Hematopoietic multipotent progenitor cell treated with erythropoietin and hydrocortisone succinate and interleukin-3 and kit ligand, for 8 days (in vitro differentiated cells): ENCODE measurements around the gene TAF3.
"Not testable (repeated sequence)": the region's sequence is repeated elsewhere in the genome, so short reads cannot be mapped to it uniquely, and the experiment has no call there.

Experiments
- DNase-seq: peaks from one replicate; pipeline ENCODE4 v3.0.0-alpha.2; 2015

TAF3 gene, protein sequence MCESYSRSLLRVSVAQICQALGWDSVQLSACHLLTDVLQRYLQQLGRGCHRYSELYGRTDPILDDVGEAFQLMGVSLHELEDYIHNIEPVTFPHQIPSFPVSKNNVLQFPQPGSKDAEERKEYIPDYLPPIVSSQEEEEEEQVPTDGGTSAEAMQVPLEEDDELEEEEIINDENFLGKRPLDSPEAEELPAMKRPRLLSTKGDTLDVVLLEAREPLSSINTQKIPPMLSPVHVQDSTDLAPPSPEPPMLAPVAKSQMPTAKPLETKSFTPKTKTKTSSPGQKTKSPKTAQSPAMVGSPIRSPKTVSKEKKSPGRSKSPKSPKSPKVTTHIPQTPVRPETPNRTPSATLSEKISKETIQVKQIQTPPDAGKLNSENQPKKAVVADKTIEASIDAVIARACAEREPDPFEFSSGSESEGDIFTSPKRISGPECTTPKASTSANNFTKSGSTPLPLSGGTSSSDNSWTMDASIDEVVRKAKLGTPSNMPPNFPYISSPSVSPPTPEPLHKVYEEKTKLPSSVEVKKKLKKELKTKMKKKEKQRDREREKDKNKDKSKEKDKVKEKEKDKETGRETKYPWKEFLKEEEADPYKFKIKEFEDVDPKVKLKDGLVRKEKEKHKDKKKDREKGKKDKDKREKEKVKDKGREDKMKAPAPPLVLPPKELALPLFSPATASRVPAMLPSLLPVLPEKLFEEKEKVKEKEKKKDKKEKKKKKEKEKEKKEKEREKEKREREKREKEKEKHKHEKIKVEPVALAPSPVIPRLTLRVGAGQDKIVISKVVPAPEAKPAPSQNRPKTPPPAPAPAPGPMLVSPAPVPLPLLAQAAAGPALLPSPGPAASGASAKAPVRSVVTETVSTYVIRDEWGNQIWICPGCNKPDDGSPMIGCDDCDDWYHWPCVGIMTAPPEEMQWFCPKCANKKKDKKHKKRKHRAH

GRCh38 chr10:7818295-7819120 is at the start of gene TAF3:
Gene TAF3 (plus strand): TSS chr10:7818505. CDS start chr10:7818710, 205 bp downstream.
- peak; percentile 92 for DNase-seq

DNA sequence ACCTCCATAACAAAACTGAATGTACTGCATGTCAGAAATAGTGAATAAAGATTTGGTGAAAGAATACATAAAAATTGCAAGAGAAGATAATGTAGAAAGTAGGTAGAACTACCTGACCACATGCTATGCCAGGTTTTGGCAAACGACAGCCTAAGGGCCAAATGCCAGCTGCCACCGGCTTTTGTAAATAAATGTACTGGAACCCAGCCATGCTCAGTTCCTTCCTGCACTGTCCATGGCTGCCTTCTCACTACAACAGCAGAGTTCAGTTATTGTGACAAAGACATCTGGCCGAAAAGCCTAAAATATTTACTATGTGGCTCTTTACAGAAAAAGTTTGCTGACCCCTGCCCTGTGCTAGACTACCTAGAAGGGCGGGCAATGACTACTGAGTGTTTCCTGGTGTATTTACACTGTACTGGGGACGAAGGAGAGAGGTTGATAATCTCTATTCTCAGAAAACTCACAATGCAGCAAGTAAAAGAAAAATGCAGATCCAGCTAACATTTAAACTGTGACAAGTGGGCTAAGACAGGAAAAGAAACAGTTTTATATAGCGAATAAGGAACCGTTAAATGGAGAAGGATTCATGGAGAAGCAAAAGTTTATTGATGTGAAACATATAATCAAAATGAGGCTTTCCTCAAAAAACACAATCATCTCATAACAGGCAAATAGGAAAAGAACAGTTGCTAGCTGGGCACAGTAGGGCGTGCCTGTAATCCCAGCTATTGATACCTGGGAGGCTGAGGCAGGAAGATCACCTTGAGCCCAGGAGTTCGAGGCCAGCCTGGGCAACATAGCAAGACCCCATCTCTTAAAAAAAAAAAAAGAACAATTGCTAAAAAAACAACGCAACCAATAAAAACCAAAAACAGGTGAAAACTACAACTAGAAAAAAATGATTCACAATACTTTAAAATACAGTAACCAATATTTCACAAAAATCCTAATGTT is 44.2 kb upstream of the TAF3 start:
- no peak for DNase-seq

DNA sequence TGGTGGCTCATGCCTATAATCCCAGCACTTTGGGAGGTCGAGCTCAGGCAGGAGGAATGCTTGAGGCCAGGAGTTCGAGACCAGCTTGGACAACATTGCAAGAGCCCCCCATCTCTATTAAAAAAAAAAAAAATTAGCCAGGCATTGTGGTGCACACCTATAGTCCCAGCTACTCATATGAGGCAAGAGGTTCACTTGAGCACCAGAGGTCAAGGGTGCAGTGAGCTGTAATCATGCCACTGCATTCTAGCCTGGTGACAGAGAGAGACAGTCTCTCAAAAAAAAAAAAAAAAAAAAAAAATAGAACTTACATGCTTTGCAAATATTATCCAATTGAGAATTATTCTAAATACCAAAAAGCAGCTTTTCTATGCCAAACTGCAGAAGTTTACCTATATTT is 41.5 kb upstream of the TAF3 start:
- DNase-seq: no peak

DNA sequence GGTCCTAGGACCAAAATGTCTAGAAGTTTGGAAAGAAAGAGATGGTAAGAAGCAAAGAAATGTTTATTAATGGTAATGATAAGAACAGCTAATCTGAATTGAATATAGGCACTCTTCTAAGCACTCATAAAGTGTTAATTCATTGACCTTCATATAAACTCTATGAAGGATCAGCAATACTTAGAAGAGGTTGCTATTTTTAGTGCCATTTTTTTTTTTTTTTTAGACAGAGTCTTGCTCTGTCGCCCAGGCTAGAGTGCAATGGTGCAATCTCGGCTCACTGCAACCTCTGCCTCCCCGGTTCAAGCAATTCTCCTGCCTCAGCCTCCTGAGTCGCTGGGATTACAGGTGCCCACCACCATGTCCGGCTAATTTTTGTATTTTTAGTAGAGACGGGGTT is 36.1 kb upstream of the TAF3 start:
- DNase-seq: not testable (repeated sequence)

DNA sequence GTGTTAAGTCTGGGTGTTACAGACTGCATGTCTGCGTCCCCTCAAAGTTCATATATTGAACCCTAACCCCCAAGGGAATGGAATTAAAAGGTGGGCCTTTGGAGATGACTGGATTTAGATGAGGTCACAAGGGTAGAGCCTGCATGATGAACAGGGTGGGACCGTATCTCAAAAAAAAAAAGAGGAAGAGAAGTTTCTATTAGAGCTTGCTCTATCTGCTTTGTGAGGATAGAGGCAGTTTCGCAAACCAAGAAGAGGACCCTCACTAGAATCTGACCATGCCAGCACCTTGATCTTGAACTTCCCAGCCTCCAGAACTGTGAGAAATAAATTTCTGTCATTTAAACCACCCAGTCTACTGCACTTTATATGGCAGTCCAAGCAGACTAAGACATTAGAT is 31.9 kb upstream of the TAF3 start:
- DNase-seq: no peak

DNA sequence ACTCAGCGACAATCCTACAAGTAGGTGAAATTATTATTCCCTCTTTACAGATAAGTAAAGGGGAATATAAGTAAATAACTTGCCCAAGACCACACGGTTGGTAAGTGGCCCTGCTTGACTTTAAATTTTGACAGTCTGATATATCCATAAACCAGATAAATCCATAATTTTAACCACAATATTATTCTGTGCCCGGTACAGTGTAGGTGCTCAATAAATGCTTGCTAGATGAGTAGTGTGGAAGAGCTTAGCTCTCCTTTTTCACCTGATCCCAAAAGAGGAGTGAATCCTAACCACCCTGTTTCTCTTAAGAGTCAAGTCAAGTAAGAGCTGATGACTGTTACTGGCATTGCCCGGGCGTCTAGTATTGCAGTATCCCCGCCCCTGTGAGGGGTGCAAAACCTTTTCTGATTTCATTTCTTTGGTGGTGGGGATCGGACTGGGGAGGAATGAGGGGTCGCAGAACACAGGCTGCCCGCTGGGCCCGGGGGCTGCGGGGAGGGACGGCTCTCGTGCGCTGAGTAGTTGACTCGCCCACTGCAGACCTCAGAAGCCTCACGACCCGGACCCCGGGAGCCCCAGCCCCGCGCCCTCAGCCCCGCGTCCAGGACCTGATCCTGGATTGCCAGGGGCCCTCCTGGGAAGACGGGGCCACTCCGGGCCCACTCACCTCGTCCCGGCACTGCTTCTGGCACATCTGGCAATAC is 31.0 kb upstream of the TAF3 start:
- DNase-seq: peak; percentile 23

DNA sequence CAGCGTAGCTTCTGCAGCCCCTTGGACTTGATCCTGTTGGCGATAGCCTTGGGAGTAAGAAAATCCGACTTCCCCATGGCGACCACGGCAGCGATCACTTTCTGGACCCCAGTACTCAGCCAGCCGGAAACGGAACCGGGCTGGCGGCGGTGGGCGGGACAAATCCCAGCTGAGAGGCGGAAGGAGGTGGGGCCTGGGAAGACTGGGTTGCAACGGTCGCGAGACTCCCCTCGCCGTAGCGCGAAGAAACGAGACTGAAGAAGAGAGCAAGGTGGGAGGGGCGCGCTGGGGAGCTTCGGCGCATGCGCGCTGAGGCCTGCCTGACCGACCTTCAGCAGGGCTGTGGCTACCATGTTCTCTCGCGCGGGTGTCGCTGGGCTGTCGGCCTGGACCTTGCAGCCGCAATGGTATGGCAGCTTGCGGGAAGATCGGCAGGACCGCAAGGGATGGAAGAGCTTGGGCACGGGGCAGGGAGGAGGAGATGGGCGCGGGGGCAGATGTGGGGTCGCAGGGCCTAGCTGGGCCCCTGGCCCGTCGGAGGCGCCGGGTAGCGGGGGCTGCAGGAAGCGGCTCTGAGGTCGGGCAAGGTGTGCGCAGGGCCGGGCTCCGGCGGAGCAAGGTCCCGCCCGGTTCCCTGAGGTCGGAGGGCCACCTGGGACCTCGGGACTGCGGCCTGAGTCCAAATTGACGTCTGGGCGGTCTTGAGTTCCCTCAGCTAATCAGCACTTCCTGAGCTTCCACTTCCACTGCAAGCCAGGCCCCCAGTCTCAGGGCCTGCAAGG is 30.3 kb upstream of the TAF3 start, which contains the start of the genes ATP5F1C and KIN:
TSS of gene ATP5F1C (plus strand) at position 321 of the 782 bp plus-strand sequence. CDS start at position 352, 31 bp downstream.
TSS of gene KIN (minus strand) at position 137 of the 782 bp plus-strand sequence. CDS start at position 77, 60 bp downstream.
- peak; percentile 97 for DNase-seq

DNA sequence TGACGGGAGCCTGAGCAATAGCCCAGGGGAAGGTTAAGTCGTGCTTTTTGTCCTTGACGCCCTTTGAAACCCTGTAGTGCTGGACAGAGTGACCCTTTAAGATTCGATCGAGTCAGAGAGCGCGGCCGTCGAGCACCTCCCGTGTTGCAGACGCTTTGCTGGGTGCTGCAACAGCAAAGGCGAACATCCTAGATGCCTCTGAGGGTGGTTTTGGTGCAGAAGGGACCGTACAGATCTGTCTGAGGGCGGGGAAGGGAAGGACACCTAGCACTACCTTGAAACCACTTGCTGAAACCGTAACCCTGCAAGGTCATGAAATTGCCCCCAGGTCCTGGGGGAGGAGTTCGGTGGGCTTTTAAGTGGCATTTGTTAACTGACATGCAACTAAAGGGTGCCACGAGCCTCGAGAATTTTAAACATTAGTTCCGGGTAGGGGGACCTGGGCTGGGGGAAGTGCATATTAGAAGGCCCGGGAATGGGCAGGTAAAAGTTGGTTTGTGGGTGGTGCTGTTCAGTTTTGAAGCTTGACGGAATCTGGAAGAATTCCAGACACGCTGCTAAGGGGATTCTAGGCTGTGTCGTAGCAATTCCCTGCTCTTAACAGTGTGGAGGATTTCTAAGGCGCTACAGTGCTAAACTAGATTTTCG is 29.5 kb upstream of the TAF3 start:
- peak; percentile 46 for DNase-seq

GRCh38 chr10:7789390-7789789 is 28.9 kb upstream of the TAF3 start:
- peak; percentile 92 for DNase-seq

DNA sequence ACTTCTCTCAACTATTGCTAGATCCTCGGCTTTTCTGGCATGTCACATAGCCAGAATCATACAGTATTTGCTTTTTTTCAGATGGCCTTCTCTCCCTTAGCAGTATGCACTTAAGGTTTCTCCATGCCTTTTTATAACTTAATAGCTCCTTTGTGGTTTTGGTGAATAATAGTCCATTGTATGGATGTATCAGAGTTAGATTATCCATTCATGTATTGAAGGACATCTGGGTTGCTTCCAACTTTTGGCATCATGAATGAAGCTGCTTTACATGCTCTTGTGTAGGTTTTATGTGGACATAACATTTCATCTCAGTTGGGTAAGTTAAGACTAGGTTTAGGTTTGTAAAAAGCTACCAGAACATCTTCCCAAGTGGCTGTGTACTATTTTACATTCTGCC is 25.8 kb upstream of the TAF3 start:
- DNase-seq: no peak

DNA sequence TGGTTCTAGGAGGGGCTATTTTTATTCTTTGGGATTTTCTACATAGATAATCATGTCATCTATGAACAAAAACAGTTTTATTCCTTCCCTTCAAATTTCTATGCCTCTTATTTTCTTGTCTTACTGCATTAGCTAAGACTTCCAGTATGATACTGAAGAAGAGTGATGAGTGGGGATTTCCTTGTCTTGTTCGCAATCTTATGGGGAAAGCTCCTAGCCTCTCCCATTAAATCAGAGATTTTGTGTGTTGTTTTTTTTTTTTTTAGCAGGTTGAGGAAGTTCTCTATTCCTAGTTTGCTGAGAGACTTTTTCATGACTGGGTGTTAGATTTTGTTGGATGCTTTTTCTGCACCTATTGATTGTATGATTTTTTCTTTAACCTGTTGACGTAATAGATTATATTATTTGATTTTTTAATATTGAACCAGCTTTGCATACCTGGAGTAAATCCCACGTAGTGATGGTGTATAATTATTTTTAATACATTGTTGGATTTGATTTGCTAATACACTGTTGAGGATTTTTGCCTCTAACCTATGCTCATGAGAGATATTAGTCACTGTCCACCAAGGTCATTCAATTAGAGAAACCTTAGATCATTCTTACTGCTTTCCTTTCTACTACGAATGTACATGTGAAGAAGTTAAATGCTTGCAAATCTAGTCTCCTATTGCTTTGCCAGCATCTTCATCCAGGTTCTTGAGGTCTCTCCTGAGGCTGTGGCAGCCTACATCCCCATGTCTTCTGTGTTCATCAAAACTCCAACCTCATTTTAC is 23.9 kb upstream of the TAF3 start:
- DNase-seq: no peak

DNA sequence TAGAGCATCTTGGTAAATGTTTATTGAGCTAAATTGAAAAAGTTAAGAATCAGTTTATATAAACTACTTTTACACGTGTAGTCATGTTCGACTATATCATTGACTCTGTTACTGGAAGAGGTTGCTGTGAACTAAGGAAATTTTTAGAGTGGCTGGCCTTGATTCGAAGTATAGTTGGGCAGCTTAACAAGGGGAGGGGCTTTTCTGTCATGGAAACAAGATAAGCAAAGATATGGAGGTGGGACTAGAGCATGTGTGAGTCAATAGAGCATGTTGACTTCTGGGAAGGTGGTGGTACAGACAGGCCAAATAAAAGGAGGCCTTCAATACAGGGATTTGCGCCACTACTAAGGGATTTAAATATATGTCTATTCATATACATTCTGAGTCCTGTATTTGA is 22.7 kb upstream of the TAF3 start:
- peak; percentile 62 for DNase-seq

DNA sequence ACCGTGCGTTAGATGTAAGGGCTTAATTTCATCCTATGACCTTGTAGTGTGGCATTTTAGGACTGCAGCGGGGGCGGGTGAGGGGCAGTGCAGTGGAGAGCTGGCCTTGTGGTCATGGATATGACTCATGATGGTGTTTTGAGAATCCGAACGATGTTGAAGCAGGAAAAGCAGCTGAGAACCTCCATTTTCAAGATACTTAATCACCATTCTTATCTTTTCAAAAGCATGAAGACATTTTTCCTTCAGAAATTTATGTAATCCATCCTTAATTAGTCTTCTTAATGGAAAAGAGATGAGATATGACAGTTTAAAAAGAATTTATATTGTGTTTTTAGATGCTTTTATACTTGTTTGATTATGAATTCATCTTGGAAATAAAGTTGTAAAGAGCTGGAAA is 20.7 kb upstream of the TAF3 start:
- DNase-seq: peak; percentile 44

GRCh38 chr10:7802606-7803005 is 15.7 kb upstream of the TAF3 start:
- DNase-seq: no peak

- DNase-seq: no peak
Observed at GRCh38 chr10:7804216-7804615, 14.1 kb upstream of the TAF3 start.

DNA sequence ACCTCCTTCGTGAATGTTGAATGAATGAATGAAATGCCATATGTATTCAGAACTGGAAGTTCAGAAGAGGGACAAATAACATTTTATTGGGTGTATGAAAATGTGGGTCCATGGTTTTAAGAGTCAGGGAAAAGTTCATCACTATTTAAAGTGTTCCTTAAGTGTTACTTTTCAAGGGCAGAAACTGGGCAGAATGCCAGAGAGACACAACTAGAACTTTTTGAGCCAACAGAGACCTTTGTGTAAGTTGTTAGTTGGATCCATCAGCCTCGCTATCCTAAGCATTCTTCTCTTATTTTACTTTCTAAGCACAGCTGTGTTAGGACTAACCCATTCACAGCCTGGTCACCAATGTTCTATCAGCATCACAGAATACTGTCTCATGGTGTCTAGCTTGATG is 13.6 kb upstream of the TAF3 start:
- DNase-seq: no peak

DNA sequence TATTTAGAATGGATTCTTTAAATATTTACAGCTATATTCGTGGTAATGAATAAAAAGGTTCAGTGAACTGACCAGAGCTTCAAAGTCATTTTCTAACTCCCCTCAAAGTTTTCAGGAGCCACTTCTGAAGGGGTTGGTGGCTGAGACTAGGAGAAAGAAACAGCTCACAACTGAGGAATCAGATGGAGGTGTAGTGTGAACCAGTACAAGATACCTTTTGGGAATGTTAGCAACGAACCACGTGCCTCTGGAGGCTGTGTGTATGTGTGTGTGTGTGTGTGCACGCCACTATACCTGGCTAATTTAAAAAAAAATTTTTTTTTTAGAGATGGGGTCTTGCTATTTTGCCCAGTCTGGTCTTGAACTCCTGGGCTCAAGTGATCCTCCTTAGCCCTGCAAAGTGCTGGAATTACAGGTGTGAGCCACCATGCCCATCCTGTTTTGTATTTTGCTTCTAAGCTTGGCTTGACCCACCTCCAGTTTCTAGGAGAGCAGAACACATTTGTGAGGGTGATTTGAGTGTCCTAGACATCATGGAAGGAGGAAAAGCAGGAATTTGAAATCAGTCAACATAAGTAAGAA is 9.5 kb upstream of the TAF3 start:
- DNase-seq: no peak

- no peak for DNase-seq
Observed at GRCh38 chr10:7810443-7810842, 7.9 kb upstream of the TAF3 start.
